Measurements from ENCODE around the gene ECHDC3.
A peak's percentile ranks its signal among the peaks of the same experiment; 100 is the strongest.

Gene ECHDC3

DNA sequence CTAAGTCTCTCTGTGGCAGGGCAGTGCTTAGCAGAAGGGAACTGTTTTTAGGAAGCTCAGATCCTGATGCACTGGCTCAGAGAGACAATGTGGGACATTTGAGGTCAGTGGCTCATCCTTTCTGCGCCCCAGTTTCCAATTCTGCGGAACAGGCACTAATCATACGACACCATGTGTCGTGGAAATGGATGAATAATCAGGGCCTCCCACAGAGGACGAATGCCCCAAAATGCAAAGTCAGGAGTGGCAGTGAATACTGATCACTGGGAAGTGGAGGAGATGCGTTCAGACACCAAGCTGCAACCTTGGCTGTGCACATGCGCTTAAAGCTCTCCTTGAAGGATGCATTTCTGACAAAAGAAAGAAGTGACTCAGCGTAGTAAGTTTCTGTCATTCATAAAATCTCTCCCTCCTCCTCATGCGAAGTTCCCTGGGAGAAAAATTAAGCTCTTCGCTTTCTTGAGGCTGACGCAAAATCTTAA lies 21.9 kb upstream of the ECHDC3 start:
- no peak overlapping the region for H3K27ac ChIP-seq
- no peak for TF ChIP-seq CTCF (conservative IDR thresholded peaks at IDR 0.05)

DNA sequence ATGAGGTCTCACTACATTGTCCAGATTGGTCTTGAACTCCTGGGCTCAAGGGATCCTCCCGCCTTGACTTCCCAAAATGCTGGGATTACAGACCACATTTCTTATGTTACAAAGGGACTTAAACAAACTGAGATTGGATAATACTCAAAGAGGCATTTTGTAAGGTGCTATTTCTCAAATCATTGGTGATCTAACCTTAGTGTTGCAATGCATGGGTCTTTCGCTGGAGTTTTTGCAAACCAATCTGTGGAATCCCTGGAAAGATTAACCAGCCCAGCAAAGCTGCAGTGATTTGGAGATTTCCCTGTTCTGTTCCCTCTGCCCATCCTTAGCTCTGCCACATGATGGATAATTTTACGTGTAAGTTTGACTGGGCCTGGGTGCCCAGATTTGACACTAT lies 20.4 kb upstream of the ECHDC3 start:
- TF ChIP-seq CTCF (conservative IDR thresholded peaks at IDR 0.05): no peak

DNA sequence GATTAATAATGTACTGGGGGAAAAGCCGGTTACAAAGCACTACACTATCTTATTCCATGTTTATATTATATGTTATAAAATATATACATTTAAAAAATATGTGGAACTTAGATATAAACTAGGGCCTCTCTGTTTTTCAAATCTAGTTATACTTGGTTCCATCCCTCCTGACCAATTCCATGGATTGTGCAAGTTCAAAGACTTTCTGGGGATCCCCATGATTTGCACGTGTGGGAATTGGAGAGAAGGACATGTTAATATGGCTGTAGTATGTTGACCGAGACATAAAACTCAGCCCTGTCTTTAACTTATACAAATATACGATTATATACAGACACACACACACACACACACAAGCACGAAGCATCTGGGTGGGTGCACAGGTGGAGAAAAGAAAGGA lies 18.8 kb upstream of the ECHDC3 start:
- TF ChIP-seq CTCF (conservative IDR thresholded peaks at IDR 0.05): no peak
- no peak overlapping the region for H3K27ac ChIP-seq

More for the DNA sequence above, 20.4 kb upstream of the ECHDC3 start:
- no peak overlapping the region for H3K27ac ChIP-seq

- peak; percentile 86 for TF ChIP-seq CTCF (conservative IDR thresholded peaks at IDR 0.05)
- H3K27ac ChIP-seq: no peak overlapping the region
Observed at GRCh38 chr10:11724938-11725776, 17.0 kb upstream of the ECHDC3 start.

- no peak overlapping the region for H3K27ac ChIP-seq
- no peak for TF ChIP-seq CTCF (conservative IDR thresholded peaks at IDR 0.05)
Observed at GRCh38 chr10:11725912-11726311, 16.3 kb upstream of the ECHDC3 start.

DNA sequence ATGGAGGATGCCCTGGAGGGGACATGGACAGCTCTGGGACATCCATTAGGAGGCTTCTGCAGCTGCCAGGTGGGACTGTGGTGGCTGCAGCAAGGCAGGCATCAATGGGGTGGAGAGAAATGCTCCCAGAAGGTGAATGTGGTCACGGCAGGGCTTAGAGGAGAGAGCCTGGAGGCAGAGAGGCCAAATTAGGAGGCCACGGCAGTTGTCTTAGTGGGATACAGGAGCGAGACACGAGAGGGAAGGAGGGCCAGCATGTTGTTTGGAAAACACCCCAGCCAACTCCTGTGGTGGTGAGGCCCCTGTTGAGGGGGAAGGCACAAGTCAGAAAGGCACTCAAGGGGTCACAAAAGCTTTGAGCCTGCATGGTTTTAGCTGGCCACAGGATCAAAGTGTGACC lies 14.6 kb upstream of the ECHDC3 start:
- H3K27ac ChIP-seq: no peak overlapping the region
- no peak for TF ChIP-seq CTCF (conservative IDR thresholded peaks at IDR 0.05)

DNA sequence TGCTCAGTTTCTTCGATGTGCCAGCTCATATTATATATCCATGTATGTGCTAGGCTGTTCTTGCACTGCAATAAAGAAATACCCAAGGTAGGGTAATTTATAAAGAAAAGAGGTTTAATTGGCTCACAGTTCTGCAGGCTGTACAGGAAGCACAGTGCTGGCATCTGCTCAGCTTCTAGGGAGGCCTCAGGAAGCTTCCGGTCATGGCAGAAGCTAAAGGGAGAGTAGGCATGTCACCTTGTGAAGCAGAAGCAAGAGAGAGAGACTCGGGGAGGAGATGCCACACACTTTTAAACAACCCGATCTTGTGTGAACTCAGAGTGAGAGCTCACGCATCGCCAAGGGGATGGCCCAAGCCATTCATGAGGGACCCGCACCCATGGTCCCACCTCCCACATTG lies 13.8 kb upstream of the ECHDC3 start:
- no peak overlapping the region for H3K27ac ChIP-seq
- no peak for TF ChIP-seq CTCF (conservative IDR thresholded peaks at IDR 0.05)

All from VCaP (cell line).